Measurements from ENCODE around the gene DISC1.

DNA sequence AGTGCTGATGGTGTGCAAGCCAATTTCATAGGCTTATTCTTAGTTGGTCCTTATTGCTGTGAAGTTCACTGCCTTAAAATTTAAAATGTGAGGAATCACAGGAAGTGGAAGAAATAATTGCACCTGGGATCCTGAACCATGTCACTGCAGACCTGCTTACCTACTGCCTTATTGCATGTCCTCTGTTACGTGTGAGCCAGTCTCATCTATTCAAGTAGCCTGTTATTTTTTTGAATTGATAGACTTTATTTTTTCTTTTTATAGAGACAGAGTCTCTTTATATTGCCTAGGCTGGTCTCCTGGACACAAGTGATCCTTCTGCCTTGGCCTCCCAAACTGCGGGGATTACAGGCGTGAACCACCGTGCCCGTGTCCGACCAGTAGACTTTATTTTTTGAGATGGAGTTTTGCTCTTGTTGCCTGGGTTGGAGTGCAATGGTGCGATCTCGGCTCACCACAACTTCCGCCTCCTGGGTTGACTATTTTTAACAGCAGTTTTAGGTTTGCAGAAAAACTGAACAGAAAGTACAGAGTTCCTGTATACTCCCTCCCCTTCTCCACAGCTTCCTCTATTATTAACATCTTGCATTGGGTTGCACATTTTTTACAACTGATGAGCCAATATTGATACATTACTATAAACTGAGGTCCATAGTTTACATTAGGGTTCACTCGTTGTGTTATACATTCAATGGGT, 14.0 kb upstream of the DISC1 start:
- TF ChIP-seq, protein P1, sequence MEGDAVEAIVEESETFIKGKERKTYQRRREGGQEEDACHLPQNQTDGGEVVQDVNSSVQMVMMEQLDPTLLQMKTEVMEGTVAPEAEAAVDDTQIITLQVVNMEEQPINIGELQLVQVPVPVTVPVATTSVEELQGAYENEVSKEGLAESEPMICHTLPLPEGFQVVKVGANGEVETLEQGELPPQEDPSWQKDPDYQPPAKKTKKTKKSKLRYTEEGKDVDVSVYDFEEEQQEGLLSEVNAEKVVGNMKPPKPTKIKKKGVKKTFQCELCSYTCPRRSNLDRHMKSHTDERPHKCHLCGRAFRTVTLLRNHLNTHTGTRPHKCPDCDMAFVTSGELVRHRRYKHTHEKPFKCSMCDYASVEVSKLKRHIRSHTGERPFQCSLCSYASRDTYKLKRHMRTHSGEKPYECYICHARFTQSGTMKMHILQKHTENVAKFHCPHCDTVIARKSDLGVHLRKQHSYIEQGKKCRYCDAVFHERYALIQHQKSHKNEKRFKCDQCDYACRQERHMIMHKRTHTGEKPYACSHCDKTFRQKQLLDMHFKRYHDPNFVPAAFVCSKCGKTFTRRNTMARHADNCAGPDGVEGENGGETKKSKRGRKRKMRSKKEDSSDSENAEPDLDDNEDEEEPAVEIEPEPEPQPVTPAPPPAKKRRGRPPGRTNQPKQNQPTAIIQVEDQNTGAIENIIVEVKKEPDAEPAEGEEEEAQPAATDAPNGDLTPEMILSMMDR (IDR thresholded peaks at IDR 0.05): no peak
- TF ChIP-seq POLR2AphosphoS5 (IDR thresholded peaks at IDR 0.05) (no peak), POLR2A (IDR thresholded peaks at IDR 0.05) (no peak)
